ENCODE measurements around the gene GMPPA. TPM values are rescaled to one million over a fixed set of nuclear protein-coding genes. Genes with fewer than 3 reads are reported as not detected.
A peak's percentile ranks its signal among the peaks of the same experiment; 100 is the strongest.

GMPPA gene
- total and polyA plus RNA-seq, 9 of the 15 experiments (the other 6 are each of a cell fraction or from before 2014, with no cell fraction given), result 7.0 to 101 (median 66.7) TPM

DNA sequence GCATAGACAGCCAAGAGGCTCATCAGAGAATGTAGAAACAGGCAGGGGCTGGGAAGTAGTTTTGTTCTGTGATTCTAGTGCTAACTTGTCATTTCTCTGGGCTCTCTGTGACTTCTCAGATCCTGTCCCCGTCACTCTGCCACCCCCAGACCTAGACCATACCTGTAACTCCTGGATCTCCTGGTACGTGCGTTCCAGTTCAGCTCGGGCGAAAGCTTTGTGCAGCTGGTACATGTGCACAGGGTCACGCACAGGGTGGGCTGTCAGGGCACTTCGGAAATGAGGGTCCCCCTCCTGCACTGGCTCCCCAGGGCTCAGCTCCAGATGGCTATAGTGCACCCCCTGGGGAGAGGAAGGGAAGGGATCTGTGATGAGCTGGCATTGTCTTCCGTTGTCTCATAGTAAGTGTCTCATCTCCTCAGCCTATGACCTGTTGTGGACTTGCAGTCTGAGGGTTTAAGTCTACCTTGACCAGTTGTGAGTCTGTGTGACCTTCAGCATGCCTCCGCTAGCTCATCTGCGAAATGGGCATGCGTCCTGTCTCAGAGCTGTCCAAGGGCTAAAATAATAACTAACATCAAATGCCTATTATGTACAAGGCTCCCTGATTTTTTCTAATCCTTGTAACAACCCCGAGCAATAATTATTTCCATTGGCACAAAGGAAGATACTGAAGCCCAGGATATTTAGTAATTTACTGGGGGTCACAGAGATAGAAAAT is 42.3 kb downstream of the GMPPA start:
- DNase-seq (ENCODE audit: extremely low read depth in 1 of 4, low spot score in 3 of 4) (no peak), ATAC-seq (no peak), FAIRE-seq (no peak)
- Histone ChIP-seq H3K27ac (ENCODE audit: extremely low read depth, low read depth, low read length) (no peak overlapping the region), H4K20me1 (replicated peaks; ENCODE audit: control insufficient read depth, insufficient read depth, low read length) (peaks cover 14% of the 10 kb centered on the region; the same call in 1 of the 2 replicates), H3K27me3 (ENCODE audit: control insufficient read depth in 2 of 2, insufficient read depth in 2 of 2, low read length in 2 of 2) (no peaks in the 10 kb centered on the region), H3K79me2 (ENCODE audit: control insufficient read depth, insufficient read depth, low read length) (peaks cover 17% of the 10 kb centered on the region), H3K9ac (ENCODE audit: insufficient read depth in 1 of 2, low read depth in 2 of 2, low read length in 2 of 2) (0 out of 4 replicates have a peak overlapping the region, but pooled peaks of 1 of the 2 experiments have one; percentile 55), H3K9me3 (replicated peaks; ENCODE audit: control insufficient read depth, insufficient read depth, low read depth, low read length) (no peaks in the 10 kb centered on the region), H2AFZ (ENCODE audit: low read depth, low read length) (no peak overlapping the region), H3K4me1 (replicated peaks in 1 of 2; ENCODE audit: control insufficient read depth in 2 of 2, insufficient read depth in 2 of 2, low read length in 2 of 2) (peaks cover 0 to 73% of the 10 kb centered on the region in 2 experiments; a peak in 3 of 5 replicates), H3K4me2 (ENCODE audit: insufficient read depth, low read length) (peak overlapping the region; percentile 75), H3K9me1 (ENCODE audit: control insufficient read depth, insufficient read depth, low read length) (no peaks in the 10 kb centered on the region), H3K4me3 (no peak overlapping the region), H3K36me3 (ENCODE audit: control insufficient read depth, insufficient read depth, low read length) (peaks cover 35% of the 10 kb centered on the region; the same call in 2 of the 3 replicates)
- in situ Hi-C loops (cut with MboI) (loop anchor here (5.0 to 10.0 kb wide), 2 partner anchors 101 to 154 kb away; no protein-coding TSS in a partner anchor), intact Hi-C loops (cut with micrococcal nuclease) (loop anchor here (1.0 to 5.0 kb wide), 4 partner anchors 55 to 148 kb away; partner anchors contain the start of gene SLC4A3)
- TF ChIP-seq, protein P1, sequence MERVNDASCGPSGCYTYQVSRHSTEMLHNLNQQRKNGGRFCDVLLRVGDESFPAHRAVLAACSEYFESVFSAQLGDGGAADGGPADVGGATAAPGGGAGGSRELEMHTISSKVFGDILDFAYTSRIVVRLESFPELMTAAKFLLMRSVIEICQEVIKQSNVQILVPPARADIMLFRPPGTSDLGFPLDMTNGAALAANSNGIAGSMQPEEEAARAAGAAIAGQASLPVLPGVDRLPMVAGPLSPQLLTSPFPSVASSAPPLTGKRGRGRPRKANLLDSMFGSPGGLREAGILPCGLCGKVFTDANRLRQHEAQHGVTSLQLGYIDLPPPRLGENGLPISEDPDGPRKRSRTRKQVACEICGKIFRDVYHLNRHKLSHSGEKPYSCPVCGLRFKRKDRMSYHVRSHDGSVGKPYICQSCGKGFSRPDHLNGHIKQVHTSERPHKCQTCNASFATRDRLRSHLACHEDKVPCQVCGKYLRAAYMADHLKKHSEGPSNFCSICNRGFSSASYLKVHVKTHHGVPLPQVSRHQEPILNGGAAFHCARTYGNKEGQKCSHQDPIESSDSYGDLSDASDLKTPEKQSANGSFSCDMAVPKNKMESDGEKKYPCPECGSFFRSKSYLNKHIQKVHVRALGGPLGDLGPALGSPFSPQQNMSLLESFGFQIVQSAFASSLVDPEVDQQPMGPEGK (CRISPR knock-in tag; IDR thresholded peaks at IDR 0.05; ENCODE audit: borderline replicate concordance), result no peak
- 0 out of 2 replicates have a peak, but pooled peaks have one; percentile 30 for TF ChIP-seq ADNP (tag; IDR thresholded peaks at IDR 0.05)
- TF ChIP-seq, protein P2, sequence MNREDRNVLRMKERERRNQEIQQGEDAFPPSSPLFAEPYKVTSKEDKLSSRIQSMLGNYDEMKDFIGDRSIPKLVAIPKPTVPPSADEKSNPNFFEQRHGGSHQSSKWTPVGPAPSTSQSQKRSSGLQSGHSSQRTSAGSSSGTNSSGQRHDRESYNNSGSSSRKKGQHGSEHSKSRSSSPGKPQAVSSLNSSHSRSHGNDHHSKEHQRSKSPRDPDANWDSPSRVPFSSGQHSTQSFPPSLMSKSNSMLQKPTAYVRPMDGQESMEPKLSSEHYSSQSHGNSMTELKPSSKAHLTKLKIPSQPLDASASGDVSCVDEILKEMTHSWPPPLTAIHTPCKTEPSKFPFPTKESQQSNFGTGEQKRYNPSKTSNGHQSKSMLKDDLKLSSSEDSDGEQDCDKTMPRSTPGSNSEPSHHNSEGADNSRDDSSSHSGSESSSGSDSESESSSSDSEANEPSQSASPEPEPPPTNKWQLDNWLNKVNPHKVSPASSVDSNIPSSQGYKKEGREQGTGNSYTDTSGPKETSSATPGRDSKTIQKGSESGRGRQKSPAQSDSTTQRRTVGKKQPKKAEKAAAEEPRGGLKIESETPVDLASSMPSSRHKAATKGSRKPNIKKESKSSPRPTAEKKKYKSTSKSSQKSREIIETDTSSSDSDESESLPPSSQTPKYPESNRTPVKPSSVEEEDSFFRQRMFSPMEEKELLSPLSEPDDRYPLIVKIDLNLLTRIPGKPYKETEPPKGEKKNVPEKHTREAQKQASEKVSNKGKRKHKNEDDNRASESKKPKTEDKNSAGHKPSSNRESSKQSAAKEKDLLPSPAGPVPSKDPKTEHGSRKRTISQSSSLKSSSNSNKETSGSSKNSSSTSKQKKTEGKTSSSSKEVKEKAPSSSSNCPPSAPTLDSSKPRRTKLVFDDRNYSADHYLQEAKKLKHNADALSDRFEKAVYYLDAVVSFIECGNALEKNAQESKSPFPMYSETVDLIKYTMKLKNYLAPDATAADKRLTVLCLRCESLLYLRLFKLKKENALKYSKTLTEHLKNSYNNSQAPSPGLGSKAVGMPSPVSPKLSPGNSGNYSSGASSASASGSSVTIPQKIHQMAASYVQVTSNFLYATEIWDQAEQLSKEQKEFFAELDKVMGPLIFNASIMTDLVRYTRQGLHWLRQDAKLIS (CRISPR knock-in tag; IDR thresholded peaks at IDR 0.05), result peak; percentile 38; the same call in 1 of the 2 replicates
- no peak for TF ChIP-seq ZNF41 (CRISPR knock-in tag; conservative IDR thresholded peaks at IDR 0.05)
- TF ChIP-seq SMARCA5 (IDR thresholded peaks at IDR 0.05), result peak; percentile 14; the same call in 1 of the 2 replicates
- TF ChIP-seq RCOR1 (IDR thresholded peaks at IDR 0.05; ENCODE audit: borderline replicate concordance in 1 of 2, low read depth in 2 of 2, low read length in 2 of 2), result peak in 1 of 2 experiments; percentile 33; a peak in 1 of 4 replicates
- TF ChIP-seq KDM1A (IDR thresholded peaks at IDR 0.05), result peak in 1 of 2 experiments; percentile 53; a peak in 2 of 4 replicates
- TF ChIP-seq KHSRP (IDR thresholded peaks at IDR 0.05), result no peak
- TF ChIP-seq ESRRA (IDR thresholded peaks at IDR 0.05; ENCODE audit: borderline replicate concordance, low read depth), result peak; percentile 99
- POLR2A ChIA-PET, result interaction anchor here (0.6 to 1.0 kb wide), 3 partner anchors 11 to 148 kb away, joined by 4 read pairs; no protein-coding TSS in a partner anchor
- WGBS (ENCODE audit: insufficient coverage, low coverage, missing lambda C conversion rate), result 86% methylated on average over 10 of the region's 12 CpGs
- no TSS peak for BruUV-seq (replicated peaks)
- CTCF ChIA-PET (ENCODE audit: low intra/inter-chr PET ratio), result interaction anchor here (0.7 to 3.8 kb wide), 6 partner anchors 61 to 184 kb away, joined by 3 to 80 read pairs (median 4); no protein-coding TSS in a partner anchor

Data from K562 (cell line).